ENCODE results near the gene MEI1.

The MEI1 gene

DNA sequence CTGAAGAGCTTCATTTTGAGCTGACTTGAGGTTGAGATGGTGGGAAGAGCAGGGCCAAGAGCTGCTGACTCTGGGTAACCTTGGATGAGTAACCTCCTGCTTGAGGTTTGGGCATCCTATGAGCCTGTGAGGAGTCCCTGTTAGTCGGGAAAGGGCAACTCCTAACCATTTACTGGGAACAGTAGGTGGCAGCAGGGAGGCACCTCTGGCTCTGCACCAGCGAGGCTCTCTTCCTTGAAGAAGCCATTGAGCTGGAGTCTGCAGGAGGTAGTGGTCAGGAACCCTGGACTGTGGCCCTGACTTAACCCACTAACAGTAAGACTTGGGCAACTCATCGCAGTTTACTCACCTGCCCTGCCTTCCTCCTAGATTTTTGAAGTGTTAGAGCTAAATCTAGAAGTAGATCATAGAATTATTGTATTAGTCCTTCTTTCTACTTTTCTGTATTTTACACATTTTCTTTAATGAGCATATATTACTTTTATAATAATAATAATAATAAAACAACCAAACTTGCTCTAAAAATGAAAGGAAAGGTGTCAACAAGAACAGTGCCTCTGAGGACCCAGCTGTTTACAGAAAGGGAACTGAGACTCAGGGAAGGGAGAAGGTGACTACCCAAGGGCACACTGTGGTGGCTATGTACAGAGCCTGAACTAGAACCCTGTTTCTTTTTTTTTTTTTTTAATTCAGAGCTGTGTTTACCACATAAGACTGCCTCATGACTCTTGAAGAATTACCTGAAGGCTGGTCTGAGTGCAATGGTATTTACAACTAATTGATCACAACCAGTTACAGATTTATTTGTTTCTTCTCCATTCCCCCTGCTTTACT lies 47.5 kb downstream of the MEI1 start:
- peak; percentile 77 for DNase-seq (ENCODE audit: low spot score)

GRCh38 chr22:41752011-41752970 lies 53.0 kb downstream of the MEI1 start:
- no peak for DNase-seq (ENCODE audit: low spot score)

- DNase-seq (ENCODE audit: low spot score) = no peak
Observed at GRCh38 chr22:41753984-41754383, 54.7 kb downstream of the MEI1 start.

GRCh38 chr22:41757502-41757901 lies 58.2 kb downstream of the MEI1 start:
- DNase-seq (ENCODE audit: low spot score) = no peak

DNA sequence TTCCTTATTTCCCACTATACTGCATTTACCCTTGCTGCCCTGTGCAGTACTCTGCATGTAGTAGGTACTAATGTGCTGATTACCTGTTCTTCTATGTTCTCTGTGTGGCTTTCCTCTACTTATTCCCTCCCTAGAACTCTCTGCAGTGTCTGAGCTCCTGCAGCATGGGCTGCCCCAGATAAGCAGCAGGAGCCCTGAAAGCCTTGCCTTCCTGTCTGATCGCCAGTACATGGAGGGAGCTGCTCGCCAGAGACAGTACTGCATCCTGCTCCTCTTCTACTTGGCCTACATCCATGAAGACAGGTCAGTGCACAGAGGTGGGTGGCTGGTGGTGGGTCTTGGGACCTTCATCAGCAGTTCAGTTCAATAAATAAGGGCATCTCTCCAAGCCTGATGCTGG lies 58.9 kb downstream of the MEI1 start:
- DNase-seq (ENCODE audit: low spot score) = no peak

- DNase-seq (ENCODE audit: low spot score) = peak; percentile 87
Observed at GRCh38 chr22:41762980-41763779, 63.9 kb downstream of the MEI1 start.

DNA sequence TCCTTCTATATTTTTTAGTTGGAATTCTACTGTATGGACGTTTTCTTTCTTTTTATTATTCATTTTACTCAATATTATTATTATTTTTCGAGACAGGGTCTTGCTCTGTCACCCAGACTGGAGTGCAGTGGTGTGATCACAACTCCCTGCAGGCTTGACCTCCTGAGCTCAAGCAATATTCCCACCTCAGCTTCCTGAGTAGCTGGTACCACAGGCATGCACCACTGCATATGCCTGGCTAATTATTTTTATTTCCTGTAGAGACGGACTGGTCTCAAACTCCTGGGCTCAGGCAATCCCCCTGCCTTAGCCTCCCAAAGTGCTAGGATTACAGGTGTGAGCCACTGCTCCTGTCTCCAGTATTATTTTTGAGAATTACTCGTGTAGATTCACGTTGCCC lies 67.2 kb downstream of the MEI1 start:
- no peak for DNase-seq (ENCODE audit: low spot score)

GRCh38 chr22:41768430-41768829 lies 69.1 kb downstream of the MEI1 start:
- DNase-seq (ENCODE audit: low spot score) = no peak

GRCh38 chr22:41770715-41771468 lies 71.6 kb downstream of the MEI1 start:
- no peak for DNase-seq (ENCODE audit: low spot score)

DNA sequence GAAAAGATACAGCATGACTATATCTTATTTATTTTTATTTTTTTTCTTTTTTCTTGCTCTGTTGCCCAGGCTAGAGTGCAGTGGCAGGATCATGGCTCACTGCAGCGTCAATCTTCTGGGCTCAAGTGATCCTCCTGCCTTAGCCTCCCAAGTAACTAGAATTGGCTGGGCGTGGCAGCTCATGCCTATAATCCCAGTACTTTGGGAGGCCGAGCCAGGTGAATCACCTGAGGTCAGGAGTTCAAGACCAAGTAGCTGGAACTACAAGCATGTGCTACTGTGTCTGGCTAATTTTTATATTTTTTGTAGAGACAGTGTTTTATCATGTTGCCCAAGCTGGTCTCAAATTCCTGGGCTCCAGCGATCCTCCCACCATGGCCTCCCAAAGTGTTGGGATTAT lies 72.9 kb downstream of the MEI1 start:
- no peak for DNase-seq (ENCODE audit: low spot score)

DNA sequence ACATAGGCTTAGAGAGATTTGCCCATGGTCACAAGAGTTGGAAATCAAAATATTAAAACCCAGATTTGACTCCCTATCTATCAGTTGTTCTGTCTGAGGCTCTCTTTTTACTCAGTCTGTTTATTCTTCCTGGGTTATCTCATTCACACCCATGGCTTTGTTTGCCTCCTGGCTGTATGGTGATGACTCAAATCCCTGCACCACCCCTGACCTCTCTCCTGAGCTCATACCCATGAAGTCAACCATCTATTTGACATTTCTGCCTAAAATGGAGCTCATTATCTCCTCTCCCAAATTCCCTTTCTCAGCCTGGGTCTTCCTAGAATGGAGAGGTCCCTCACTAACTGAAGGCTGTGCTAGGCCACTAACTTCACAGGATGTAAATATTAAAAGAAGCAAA lies 73.3 kb downstream of the MEI1 start:
- DNase-seq (ENCODE audit: low spot score) = no peak

- no peak for DNase-seq (ENCODE audit: low spot score)
Observed at GRCh38 chr22:41775338-41775737, 76.0 kb downstream of the MEI1 start.

DNA sequence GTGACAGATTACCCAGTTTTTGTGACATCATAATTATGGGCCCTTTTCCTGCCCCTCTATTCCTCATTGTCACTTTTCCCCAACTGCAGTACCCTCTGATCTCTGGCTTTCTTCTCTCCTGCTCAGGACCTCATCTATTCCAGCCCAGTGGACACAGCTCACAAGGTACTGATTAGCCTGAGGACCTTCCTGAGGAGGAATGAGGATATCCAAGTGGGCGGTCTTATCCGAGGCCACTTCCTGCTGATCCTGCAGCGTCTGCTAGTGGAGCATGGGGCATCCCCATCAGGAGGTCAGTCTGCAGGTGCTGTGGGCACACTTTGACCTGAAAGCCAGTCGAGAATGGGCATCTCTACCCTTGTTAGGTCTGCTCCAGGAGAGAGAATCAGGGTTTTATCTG lies 76.7 kb downstream of the MEI1 start:
- DNase-seq (ENCODE audit: low spot score) = no peak

DNA sequence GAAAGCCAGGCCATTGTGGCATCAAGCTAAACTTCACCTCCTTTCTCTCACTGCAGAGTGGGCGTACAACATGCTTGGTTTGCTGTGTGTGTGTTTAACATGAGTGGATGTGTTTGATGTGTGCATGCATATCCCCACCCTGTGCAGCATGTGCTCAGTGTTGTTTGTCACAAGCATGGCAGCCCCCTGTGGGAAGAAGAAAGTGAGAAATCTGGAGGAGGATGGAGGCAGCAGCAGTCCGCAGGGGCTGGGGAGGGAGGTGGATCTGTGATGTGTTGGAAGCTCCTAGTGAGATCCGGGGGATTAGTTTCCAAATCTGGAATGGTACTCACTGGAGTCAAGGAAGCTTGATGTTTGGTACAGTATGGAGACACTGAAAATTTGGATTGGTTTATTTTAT lies 77.1 kb downstream of the MEI1 start:
- DNase-seq (ENCODE audit: low spot score) = no peak

- no peak for DNase-seq (ENCODE audit: low spot score)
Observed at GRCh38 chr22:41777749-41778425, 78.6 kb downstream of the MEI1 start.

- DNase-seq (ENCODE audit: low spot score) = no peak
Observed at GRCh38 chr22:41779929-41780505, 80.7 kb downstream of the MEI1 start.

- DNase-seq (ENCODE audit: low spot score) = no peak
Observed at GRCh38 chr22:41780746-41781505, 81.6 kb downstream of the MEI1 start.

- DNase-seq (ENCODE audit: low spot score) = no peak
Observed at GRCh38 chr22:41781507-41781906, 82.2 kb downstream of the MEI1 start.

DNA sequence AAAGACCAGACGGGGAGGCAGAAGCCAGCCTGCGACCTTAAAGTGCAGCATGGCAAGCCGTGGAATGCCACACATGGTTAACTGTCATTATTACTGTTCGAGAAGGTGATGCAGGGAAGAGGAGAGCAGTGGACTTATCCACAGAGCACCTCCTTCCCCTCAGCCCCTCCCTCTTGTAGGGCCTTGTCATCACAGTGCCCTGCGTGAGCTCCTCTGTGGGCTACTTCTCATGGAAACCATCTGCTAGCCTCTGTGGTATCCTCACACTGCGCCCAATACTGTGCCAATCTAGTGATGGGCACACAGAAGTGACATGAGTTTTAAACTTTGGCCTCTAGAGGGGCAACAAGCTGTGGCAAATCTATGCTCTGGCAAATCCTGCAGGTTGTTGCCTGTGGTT lies 83.0 kb downstream of the MEI1 start:
- no peak for DNase-seq (ENCODE audit: low spot score)

GRCh38 chr22:41782751-41783150 lies 83.4 kb downstream of the MEI1 start:
- DNase-seq (ENCODE audit: low spot score) = no peak

Data from ecto neural progenitor cell (in vitro differentiated cells).